GM12878 (cell line): Measurements from ENCODE around the gene EPB42. TPM values are rescaled to one million over a fixed set of nuclear protein-coding genes. Genes with fewer than 3 reads are reported as not detected.

ENCODE experiments used
- BCLAF1 ChIP-seq: fragments of 450-650 bp; IDR thresholded peaks from 2 replicates; pipeline ENCODE4 v1.6.1; 2017; ENCODE audit warnings: antibody characterized with exemption, mild to moderate bottlenecking, moderate library complexity
- BHLHE40 ChIP-seq, 2 experiments: fragments of 450-650 bp in 1 of 2; IDR thresholded peaks; 2 replicates each; pipeline ENCODE4 v1.6.1; 2011 to 2017; ENCODE audit warnings: low read depth in 2 of 2, borderline replicate concordance in 1 of 2, improper control_type of control experiment in 1 of 2, low read length in 1 of 2, mild to moderate bottlenecking in 1 of 2
- HDAC2 ChIP-seq: fragments of 200-600 bp; sonication (generic); IDR thresholded peaks from 2 replicates; pipeline ENCODE4 v1.6.1; 2017
- JUNB ChIP-seq: IDR thresholded peaks from 2 replicates; pipeline ENCODE4 v1.6.1; 2016; ENCODE audit warnings: antibody characterized with exemption, mild to moderate bottlenecking
- LARP7 ChIP-seq: fragments of 450-650 bp; IDR thresholded peaks from 2 replicates; pipeline ENCODE4 v1.6.1; 2017; ENCODE audit warnings: mild to moderate bottlenecking
- MTA3 ChIP-seq: IDR thresholded peaks from 2 replicates; pipeline ENCODE4 v1.6.1; 2012; ENCODE audit warnings: low read length, inconsistent platforms, borderline replicate concordance
- NFXL1 ChIP-seq: fragments of 450-650 bp; IDR thresholded peaks from 2 replicates; pipeline ENCODE4 v1.6.1; 2017; ENCODE audit warnings: antibody characterized with exemption, mild to moderate bottlenecking, borderline replicate concordance
- NR2C1 ChIP-seq: fragments of 450-650 bp; IDR thresholded peaks from 2 replicates; pipeline ENCODE4 v1.6.1; 2017; ENCODE audit warnings: antibody characterized with exemption, mild to moderate bottlenecking, moderate library complexity
- NR2C2 ChIP-seq: IDR thresholded peaks from 2 replicates; pipeline ENCODE4 v1.6.1; 2011; ENCODE audit warnings: borderline replicate concordance, low read depth; ENCODE audit not compliant: control insufficient read depth, insufficient read length
- NRF1 ChIP-seq: conservative IDR thresholded peaks from 2 replicates; pipeline ENCODE4 v1.6.1; 2011; ENCODE audit warnings: mild to moderate bottlenecking, low read depth, low read length, improper control_type of control experiment
- PKNOX1 ChIP-seq: fragments of 450-650 bp; IDR thresholded peaks from 2 replicates; pipeline ENCODE4 v1.6.1; 2016; ENCODE audit warnings: mild to moderate bottlenecking
- RBBP5 ChIP-seq: fragments of 200-600 bp; sonication (generic); conservative IDR thresholded peaks from 2 replicates; pipeline ENCODE4 v1.6.1; 2016
- RFX5 ChIP-seq: IDR thresholded peaks from 2 replicates; pipeline ENCODE4 v1.6.1; 2011; ENCODE audit warnings: low read depth, low read length, improper control_type of control experiment
- SMARCA5 ChIP-seq: fragments of 450-650 bp; IDR thresholded peaks from 2 replicates; pipeline ENCODE4 v1.6.1; 2017; ENCODE audit warnings: mild to moderate bottlenecking
- SP1 ChIP-seq: IDR thresholded peaks from one replicate; pipeline ENCODE4 v1.6.1; 2011; ENCODE audit warnings: low read depth, low read length
- SPI1 ChIP-seq: IDR thresholded peaks from 2 replicates; pipeline ENCODE4 v1.6.1; 2011; ENCODE audit warnings: low read depth, mild to moderate bottlenecking, low read length, moderate library complexity, borderline replicate concordance; ENCODE audit not compliant: insufficient read depth
- STAT3 ChIP-seq: IDR thresholded peaks from 2 replicates; pipeline ENCODE4 v1.6.1; 2011; ENCODE audit warnings: low read depth, low read length, improper control_type of control experiment
- TBL1XR1 ChIP-seq: IDR thresholded peaks from 2 replicates; pipeline ENCODE4 v1.6.1; 2012; ENCODE audit warnings: low read depth, low read length, improper control_type of control experiment
- YBX1 ChIP-seq: fragments of 450-650 bp; IDR thresholded peaks from 2 replicates; pipeline ENCODE4 v1.6.1; 2016; ENCODE audit warnings: antibody characterized with exemption
- ZBTB40 ChIP-seq: fragments of 450-650 bp; IDR thresholded peaks from 2 replicates; pipeline ENCODE4 v1.6.1; 2016; ENCODE audit warnings: mild to moderate bottlenecking, moderate library complexity, borderline replicate concordance
- ZSCAN29 ChIP-seq: fragments of 450-650 bp; IDR thresholded peaks from 2 replicates; pipeline ENCODE4 v1.6.1; 2017; ENCODE audit warnings: mild to moderate bottlenecking, moderate library complexity
- ZZZ3 ChIP-seq: IDR thresholded peaks from 2 replicates; pipeline ENCODE4 v1.6.1; 2011; ENCODE audit warnings: low read depth; ENCODE audit not compliant: control insufficient read depth, insufficient read length
- polyA plus RNA-seq, 11 experiments: library from polyadenylated mRNA; depleted of rRNA in 4 of 11; unstranded in 6 of 11; stranded (reverse) in 5 of 11; fragments of >200 nt; fragmentation: Nextera tagmentation in 4 of 11; fragmentation: Illumina TruSeq in 1 of 11; extraction: Ambion mirVana in 4 of 11; extraction: Trizol in 1 of 11; gene quantifications; 1 replicate in 1 of 11; 2 replicates in 10 of 11; pipeline versions ENCODE4 v1.2.1 to v1.2.3, GENCODE V29; 2011 to 2016; ENCODE audit warnings: inconsistent platforms in 2 of 11, missing spikeins in 2 of 11, low read depth in 1 of 11
- total RNA-seq, 4 experiments: library from RNA; depleted of rRNA in 3 of 4; stranded (reverse); fragments of >200 nt in 3 of 4; fragmentation: Illumina TruSeq in 1 of 4; extraction: Trizol in 1 of 4; gene quantifications; 2 replicates each; pipeline versions ENCODE4 v1.2.1 to v1.2.3, GENCODE V29; 2013 to 2021

Gene EPB42
- total and polyA plus RNA-seq, 10 of the 15 experiments (the other 5 are each of a cell fraction or from before 2014, with no cell fraction given): not detected

- TF ChIP-seq RBBP5: no peak
- no peak for TF ChIP-seq NFXL1
- no peak for TF ChIP-seq HDAC2
- no peak for TF ChIP-seq NR2C1
- TF ChIP-seq NR2C2: no peak
- TF ChIP-seq ZSCAN29: 0 out of 2 replicates have a peak, but pooled peaks have one; percentile 33
- TF ChIP-seq PKNOX1: no peak
- no peak for TF ChIP-seq ZZZ3
- 0 out of 2 replicates have a peak, but pooled peaks have one; percentile 17 for TF ChIP-seq LARP7
- TF ChIP-seq BCLAF1: no peak
- peak; percentile 83; the same call in 1 of the 2 replicates for TF ChIP-seq SMARCA5
- TF ChIP-seq MTA3: no peak
- no peak for TF ChIP-seq STAT3
- no peak for TF ChIP-seq NRF1
- TF ChIP-seq TBL1XR1: no peak
- TF ChIP-seq BHLHE40 (IDR thresholded peaks at IDR 0.05; ENCODE audit: borderline replicate concordance in 1 of 2, low read depth in 2 of 2, low read length in 1 of 2): peak in 1 of 2 experiments; percentile 27; a peak in 1 of 4 replicates
- no peak for TF ChIP-seq YBX1
- TF ChIP-seq ZBTB40: no peak
- no peak for TF ChIP-seq SPI1
- TF ChIP-seq SP1: no peak
- no peak for TF ChIP-seq JUNB
- TF ChIP-seq RFX5: no peak
These were observed 4.6 kb upstream of the EPB42 start (continued) for GRCh38 chr15:43225201-43225949.
